HEK293 (cell line): Measurements from ENCODE around the gene WDR88.

Source experiments
- CTCF ChIP-seq: fragments of 450-650 bp; formaldehyde crosslinking; IDR thresholded peaks from 2 replicates; pipeline ENCODE4 v1.5.1; 2016; ENCODE audit warnings: missing biosample characterization, missing genetic modification characterization
- HOXA7 ChIP-seq: sonication (generic); formaldehyde crosslinking; IDR thresholded peaks from 2 replicates; pipeline ENCODE4 v1.8.1; 2022; ENCODE audit warnings: missing genetic modification reagents, borderline replicate concordance
- YY1 ChIP-seq: fragments of 450-650 bp; formaldehyde crosslinking; IDR thresholded peaks from 2 replicates; pipeline ENCODE4 v1.5.1; 2018; ENCODE audit warnings: missing biosample characterization, missing genetic modification characterization
- ZNF146 ChIP-seq: fragments of 450-650 bp; formaldehyde crosslinking; IDR thresholded peaks from 2 replicates; pipeline ENCODE4 v1.5.1; 2016; ENCODE audit warnings: missing biosample characterization, missing genetic modification characterization
- ZNF513 ChIP-seq: fragments of 450-650 bp; IDR thresholded peaks from 2 replicates; pipeline ENCODE4 v1.5.1; 2018; ENCODE audit warnings: missing biosample characterization, missing genetic modification characterization

GRCh38 chr19:33208904-33209849 is 77.3 kb downstream of the WDR88 start:
- TF ChIP-seq ZNF513 (tag by site-specific recombination) (no peak), CTCF (tag by site-specific recombination) (no peak), YY1 (no peak), ZNF146 (tag by site-specific recombination) (no peak), HOXA7 (CRISPR knock-in tag) (no peak)
